Retinal pigment epithelial cell (primary cell): ENCODE results near the gene RREB1.

ENCODE experiments used
- DNase-seq: peaks from one replicate; pipeline ENCODE4 v3.0.0-alpha.2; 2010; ENCODE audit warnings: low read depth
- H3K4me3 ChIP-seq: 2 replicates; pipeline ENCODE4 v1.5.1; 2011; ENCODE audit warnings: mild to moderate bottlenecking, low read length, control low read depth, moderate library complexity
- TF ChIP-seq, protein P1 (sequence below): conservative IDR thresholded peaks from 2 replicates; pipeline ENCODE4 v1.5.1; 2011; ENCODE audit warnings: low read depth, low read length, control low read depth, inconsistent platforms

Gene RREB1

DNA sequence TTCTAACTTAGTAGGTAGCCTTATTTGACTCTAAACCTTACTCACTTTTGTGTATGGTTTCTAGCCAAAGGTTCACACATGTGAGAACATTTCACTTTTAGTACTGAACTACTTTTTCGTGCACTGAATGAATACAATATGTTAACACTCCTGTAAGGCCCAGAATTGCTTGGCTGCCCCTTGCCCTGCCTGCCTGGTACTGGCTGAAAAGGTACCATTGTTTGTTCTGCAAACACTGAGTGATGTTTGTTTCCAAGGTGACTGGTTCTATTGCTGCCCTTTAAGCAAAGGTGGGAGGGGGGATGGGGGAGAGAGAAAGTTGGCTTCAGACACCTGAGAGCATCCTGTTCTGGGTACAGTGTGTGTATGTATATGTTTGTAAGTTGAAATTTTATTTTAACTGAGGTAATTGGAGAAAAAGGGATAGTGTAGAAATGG lies 31.2 kb downstream of the RREB1 start:
- no peak for DNase-seq
- TF ChIP-seq, protein P1, sequence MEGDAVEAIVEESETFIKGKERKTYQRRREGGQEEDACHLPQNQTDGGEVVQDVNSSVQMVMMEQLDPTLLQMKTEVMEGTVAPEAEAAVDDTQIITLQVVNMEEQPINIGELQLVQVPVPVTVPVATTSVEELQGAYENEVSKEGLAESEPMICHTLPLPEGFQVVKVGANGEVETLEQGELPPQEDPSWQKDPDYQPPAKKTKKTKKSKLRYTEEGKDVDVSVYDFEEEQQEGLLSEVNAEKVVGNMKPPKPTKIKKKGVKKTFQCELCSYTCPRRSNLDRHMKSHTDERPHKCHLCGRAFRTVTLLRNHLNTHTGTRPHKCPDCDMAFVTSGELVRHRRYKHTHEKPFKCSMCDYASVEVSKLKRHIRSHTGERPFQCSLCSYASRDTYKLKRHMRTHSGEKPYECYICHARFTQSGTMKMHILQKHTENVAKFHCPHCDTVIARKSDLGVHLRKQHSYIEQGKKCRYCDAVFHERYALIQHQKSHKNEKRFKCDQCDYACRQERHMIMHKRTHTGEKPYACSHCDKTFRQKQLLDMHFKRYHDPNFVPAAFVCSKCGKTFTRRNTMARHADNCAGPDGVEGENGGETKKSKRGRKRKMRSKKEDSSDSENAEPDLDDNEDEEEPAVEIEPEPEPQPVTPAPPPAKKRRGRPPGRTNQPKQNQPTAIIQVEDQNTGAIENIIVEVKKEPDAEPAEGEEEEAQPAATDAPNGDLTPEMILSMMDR = no peak
- no peak overlapping the region for H3K4me3 ChIP-seq

DNA sequence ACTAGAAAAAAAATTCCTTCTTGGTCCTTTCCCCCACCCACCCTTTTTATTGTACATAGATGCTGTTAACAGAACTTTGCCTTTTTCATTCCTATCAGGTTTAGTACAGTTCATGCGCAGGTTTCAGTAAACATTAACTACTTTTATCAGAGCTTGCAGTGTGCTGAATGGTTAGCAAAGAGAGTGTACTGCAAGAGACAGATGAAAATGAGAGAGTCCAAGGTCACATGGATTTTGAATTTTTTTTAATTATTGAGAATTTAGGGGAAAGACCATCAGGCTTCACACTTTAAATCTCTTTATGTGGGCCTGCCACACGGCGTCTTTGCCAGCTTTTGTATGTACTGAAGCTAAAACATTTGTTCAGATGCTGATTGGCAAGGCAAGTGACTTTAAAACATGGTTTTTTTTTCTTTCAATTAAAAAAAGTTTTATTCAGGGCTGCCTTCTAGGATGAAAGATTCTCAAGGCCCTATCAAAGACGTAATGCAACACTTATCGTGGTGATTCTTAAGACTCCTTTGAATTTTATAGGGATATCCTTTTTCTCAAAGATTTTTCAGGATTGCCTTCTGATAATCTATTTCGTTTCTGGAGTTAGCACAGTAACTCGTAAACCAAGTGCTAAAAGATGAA lies 32.2 kb downstream of the RREB1 start:
- no peak for DNase-seq
- no peak overlapping the region for H3K4me3 ChIP-seq
- TF ChIP-seq, protein P1 = no peak

DNA sequence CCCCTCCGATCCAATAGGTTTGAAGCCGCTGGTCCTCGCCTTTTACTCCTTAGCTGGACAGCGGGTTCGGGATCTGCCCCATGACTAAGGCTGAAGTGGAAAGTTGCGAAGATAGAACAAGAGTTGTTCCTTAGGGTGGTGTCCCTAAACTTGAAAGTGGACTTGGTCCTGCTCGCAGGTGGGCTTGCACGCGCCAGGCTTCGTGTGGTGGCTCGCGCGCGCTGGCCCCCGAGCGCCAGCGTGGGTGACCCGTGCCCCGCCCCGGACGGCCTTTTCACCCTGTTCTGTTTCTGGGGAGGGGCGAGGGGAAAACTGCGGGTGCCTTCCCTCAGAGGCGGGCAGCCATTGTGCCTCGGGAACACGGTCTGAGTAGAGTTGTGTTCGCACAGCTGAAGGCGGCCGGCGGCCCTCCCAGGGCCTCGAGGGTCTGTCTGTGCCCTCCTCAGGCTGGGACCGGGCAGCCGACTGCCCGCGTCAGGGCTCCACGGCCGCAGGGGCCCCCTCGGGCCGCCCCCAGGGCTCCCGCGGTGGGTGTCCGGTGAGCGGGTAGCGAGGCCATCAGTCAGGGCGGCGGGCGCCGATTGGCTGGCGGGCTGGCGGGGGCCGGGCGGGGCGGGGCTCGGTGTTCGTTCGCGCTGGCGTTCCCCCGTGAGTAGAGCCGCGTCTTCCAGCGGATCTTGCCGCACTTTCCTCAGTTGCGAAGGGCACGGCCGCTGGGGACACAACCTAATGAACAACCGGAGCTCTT lies 33.0 kb downstream of the RREB1 start:
- H3K4me3 ChIP-seq = peak overlapping the region; percentile 67
- TF ChIP-seq, protein P1 = no peak
- DNase-seq = no peak

DNA sequence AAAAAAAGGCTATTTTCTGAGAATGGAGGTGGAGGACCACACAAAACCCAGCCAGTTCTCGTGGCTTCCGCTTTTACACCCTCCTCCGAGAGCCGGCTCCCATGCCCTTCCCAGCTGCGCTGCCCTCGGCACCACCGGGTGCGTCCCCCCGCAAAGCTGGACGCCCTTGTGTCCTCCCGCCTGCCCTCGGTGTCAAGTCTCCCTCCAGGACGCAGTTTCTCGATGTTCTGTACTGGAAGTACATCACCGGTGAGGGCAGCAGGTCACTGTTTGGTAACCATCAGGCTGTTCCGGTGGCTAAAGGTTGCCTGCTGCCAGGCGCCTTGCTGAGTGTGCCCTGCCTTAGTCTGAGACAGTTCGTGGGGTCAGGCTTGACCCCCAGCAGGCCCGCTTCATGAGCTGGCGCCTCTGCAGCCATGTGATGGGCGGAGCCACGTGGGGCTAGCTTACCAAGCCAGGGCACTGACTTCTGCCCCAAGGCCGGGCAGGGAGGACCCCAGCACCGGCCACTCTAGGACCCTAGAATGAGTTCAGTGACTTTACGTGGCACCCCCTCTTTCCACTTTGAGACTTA lies 34.6 kb downstream of the RREB1 start:
- H3K4me3 ChIP-seq = no peak overlapping the region
- DNase-seq = no peak
- TF ChIP-seq, protein P1 = no peak

DNA sequence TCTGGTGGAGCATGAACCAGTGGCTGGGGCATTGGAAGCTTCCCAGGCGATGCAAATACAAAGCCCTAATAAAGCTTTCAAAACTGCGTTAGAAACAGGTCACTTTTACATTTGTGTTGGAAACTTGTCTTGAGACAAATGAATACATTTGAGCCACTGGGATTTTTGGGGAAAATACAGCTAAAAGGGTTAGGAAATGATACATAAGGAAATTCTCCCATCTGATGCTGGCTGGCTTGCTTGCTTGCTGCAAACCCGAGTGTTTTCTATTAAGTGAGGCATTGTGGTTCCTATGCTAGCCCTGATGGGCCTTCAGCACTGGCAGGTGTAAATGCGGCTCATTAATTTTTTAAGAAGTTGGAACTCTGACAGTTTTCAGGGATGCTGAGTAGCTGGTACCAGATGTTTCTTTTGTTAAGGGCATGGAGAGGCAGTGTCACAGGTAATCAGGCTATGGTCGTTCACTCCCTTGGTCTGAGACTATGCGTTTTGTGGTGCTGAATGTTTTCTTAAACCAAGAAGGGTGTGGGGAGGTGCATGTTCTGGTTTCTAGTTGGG lies 35.2 kb downstream of the RREB1 start:
- TF ChIP-seq, protein P1 = no peak
- no peak overlapping the region for H3K4me3 ChIP-seq
- no peak for DNase-seq

DNA sequence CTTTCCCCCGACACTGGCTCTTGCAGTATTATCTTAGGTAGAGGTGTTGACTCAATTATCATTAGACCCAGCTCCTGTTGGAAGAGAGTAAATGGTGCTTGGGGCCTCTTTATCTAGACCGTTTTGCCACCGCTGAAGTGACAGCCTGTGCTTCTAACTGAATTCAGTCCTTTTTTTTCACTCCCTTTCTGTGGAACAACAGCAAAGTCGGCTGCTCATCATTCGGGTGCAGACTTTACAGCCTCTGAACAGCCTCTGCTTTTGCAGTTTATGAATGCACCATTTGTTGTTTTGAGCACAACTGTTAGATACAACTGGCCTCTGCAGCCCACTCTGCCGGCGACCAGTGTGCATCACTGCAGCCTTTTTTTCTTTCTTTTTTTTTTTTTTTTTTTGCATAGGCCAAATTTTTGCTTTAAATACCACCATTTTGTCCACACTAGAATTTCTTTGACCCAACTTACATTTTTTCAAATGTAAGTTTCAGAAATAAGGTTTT lies 35.8 kb downstream of the RREB1 start:
- TF ChIP-seq, protein P1 = peak; percentile 29
- no peak for DNase-seq
- H3K4me3 ChIP-seq = no peak overlapping the region
